CD4-positive, alpha-beta T cell treated with Interleukin-17A for 4 hours (primary cell): ENCODE measurements around the gene BIRC7.

Source experiments
- DNase-seq: peaks from one replicate; pipeline ENCODE4 v3.0.0-alpha.2; 2020; ENCODE audit warnings: mixed read lengths

The BIRC7 gene

GRCh38 chr20:63268671-63269439, 33.1 kb downstream of the BIRC7 start:
- no peak for DNase-seq

GRCh38 chr20:63269724-63270123, 34.0 kb downstream of the BIRC7 start:
- DNase-seq, result no peak

GRCh38 chr20:63270606-63271325, 35.1 kb downstream of the BIRC7 start:
- no peak for DNase-seq

GRCh38 chr20:63272105-63273058, 36.7 kb downstream of the BIRC7 start, which contains the start of gene ARFGAP1:
ARFGAP1 (plus strand) TSS chr20:63272813; CDS start chr20:63275581, 2,768 bp downstream.
- DNase-seq, result peak; percentile 90

GRCh38 chr20:63273059-63273579, 37.4 kb downstream of the BIRC7 start:
- no peak for DNase-seq

- DNase-seq, result no peak
Measured at GRCh38 chr20:63273635-63274380, 38.1 kb downstream of the BIRC7 start.

- no peak for DNase-seq
Measured at GRCh38 chr20:63274381-63275228, 38.9 kb downstream of the BIRC7 start.

- DNase-seq, result no peak
Measured at GRCh38 chr20:63275825-63276224, 40.1 kb downstream of the BIRC7 start.

GRCh38 chr20:63276956-63277355, 41.3 kb downstream of the BIRC7 start:
- no peak for DNase-seq

GRCh38 chr20:63277466-63278272, 42.0 kb downstream of the BIRC7 start:
- no peak for DNase-seq

GRCh38 chr20:63278661-63279060, 43.0 kb downstream of the BIRC7 start:
- no peak for DNase-seq

- no peak for DNase-seq
Measured at GRCh38 chr20:63279931-63280330, 44.2 kb downstream of the BIRC7 start.

- DNase-seq, result no peak
Measured at GRCh38 chr20:63280371-63280770, 44.7 kb downstream of the BIRC7 start.

GRCh38 chr20:63280929-63281545, 45.3 kb downstream of the BIRC7 start:
- no peak for DNase-seq

GRCh38 chr20:63281742-63282665, 46.3 kb downstream of the BIRC7 start:
- DNase-seq, result no peak

GRCh38 chr20:63282946-63283345, 47.2 kb downstream of the BIRC7 start:
- no peak for DNase-seq

- DNase-seq, result no peak
Measured at GRCh38 chr20:63283397-63284082, 47.8 kb downstream of the BIRC7 start.

- peak; percentile 32 for DNase-seq
Measured at GRCh38 chr20:63284083-63284440, 48.4 kb downstream of the BIRC7 start.
